ENCODE measurements around the gene IFNA2.

IFNA2 gene

DNA sequence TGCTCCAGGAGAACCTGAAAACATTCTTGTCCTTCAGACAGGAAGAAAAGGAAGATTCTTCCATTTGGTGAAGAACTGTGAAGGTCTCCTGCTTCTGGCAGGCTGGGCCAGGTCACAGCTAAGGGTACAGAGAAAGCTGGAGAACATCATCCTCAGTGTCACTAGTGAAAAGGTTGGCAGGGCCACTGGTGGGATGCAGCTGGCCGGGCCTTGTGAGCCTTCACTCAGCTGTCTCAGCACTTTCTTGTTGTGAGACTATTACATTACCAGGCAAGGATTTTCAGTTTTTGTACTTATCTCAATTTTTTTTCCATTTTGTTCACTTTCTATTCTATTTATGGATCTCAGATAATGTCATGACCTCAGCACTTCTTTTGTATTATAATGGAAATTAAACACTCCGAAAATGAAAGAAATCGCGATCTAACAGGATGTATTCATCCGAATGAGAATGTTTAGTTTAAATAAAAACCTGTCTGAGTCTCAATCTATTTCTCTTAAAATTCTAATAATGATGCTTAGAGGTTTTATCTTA, 13.8 kb upstream of the IFNA2 start:
- H3K4me1 ChIP-seq (ENCODE audit: low read length): 0 out of 2 replicates have a peak, but pooled peaks cover 3% of the 10 kb centered on the region
- no peaks in the 10 kb centered on the region for H3K36me3 ChIP-seq (replicated peaks; ENCODE audit: insufficient read depth, low read length)
- H4K20me1 ChIP-seq (ENCODE audit: insufficient read depth, low read length): no peaks in the 10 kb centered on the region
- H3K9ac ChIP-seq (ENCODE audit: low read length): no peak overlapping the region
- H3K4me2 ChIP-seq (ENCODE audit: low read depth, low read length): peak overlapping the region; percentile 9; the same call in 1 of the 2 replicates
- peak; percentile 61 for DNase-seq
- TF ChIP-seq EZH2 (optimal IDR thresholded peaks at IDR 0.05; ENCODE audit: low read depth, low read length): no peak
- no peak for TF ChIP-seq EZH2phosphoT487 (IDR thresholded peaks at IDR 0.05; ENCODE audit: low read length)
- TF ChIP-seq, protein P1, sequence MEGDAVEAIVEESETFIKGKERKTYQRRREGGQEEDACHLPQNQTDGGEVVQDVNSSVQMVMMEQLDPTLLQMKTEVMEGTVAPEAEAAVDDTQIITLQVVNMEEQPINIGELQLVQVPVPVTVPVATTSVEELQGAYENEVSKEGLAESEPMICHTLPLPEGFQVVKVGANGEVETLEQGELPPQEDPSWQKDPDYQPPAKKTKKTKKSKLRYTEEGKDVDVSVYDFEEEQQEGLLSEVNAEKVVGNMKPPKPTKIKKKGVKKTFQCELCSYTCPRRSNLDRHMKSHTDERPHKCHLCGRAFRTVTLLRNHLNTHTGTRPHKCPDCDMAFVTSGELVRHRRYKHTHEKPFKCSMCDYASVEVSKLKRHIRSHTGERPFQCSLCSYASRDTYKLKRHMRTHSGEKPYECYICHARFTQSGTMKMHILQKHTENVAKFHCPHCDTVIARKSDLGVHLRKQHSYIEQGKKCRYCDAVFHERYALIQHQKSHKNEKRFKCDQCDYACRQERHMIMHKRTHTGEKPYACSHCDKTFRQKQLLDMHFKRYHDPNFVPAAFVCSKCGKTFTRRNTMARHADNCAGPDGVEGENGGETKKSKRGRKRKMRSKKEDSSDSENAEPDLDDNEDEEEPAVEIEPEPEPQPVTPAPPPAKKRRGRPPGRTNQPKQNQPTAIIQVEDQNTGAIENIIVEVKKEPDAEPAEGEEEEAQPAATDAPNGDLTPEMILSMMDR (IDR thresholded peaks at IDR 0.05; ENCODE audit: low read length): no peak
- H2AFZ ChIP-seq (ENCODE audit: low read length): no peak overlapping the region
- H3K9me2 ChIP-seq (replicated peaks; ENCODE audit: insufficient read depth, low read length): no peaks in the 10 kb centered on the region
- no peak overlapping the region for H3K27ac ChIP-seq (ENCODE audit: low read length)
- H3K9me3 ChIP-seq (replicated peaks; ENCODE audit: insufficient read depth, low read length): no peaks in the 10 kb centered on the region
- H3F3A ChIP-seq (ENCODE audit: insufficient read depth, low read length): peaks cover 5% of the 10 kb centered on the region; the same call in 1 of the 2 replicates
- H3K27me3 ChIP-seq (replicated peaks; ENCODE audit: insufficient read depth, low read length): no peaks in the 10 kb centered on the region
- no peaks in the 10 kb centered on the region for H3K79me2 ChIP-seq (ENCODE audit: low read length)
- H3K4me3 ChIP-seq (ENCODE audit: low read length): no peak overlapping the region

DNA sequence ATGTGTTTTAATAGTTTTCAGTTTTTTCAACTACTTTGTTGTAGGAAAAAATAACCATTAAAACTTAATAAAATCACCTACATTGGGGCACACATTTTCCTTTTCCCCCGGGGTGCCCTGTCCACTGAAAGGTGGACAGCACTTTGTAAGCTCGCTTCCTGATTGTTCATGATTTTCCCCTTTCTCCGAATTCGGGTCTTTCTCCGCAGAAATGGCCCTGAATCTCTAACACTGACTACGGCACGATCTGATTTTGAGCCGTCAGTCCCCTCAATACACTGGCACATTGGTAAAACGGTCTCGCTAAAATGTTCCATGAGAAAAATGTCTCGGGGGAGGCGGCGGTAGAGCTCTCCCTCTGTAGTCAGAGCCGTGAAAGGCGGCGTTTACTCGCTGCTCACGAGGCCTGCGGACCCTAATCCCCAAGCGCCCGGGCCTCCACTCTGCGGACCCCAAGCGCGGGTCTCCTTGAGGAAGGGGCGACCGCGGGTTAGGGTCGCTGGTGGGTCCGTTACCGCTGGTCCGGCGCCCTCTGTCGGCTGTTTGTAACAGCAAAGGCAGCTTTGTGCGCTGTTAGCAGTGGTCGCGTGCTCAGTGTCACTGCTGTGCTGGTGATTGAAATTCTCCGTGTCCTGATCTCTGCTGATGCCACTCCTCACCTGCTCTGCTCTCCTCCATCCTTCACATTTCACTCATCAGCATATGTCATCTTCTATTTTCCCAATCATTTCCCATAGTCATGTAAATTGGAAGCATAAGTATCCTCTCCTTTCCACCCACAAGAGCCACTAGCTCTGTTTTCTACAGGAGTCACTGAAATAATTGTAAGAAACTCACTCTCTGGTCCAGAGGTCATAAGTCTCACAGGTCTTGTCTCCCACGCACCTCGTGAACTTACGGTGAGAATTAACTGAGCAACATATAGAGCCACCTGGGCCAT, 10.8 kb upstream of the IFNA2 start:
- DNase-seq: no peak
- Histone ChIP-seq H3K4me3 (ENCODE audit: low read length) (no peak overlapping the region), H4K20me1 (ENCODE audit: insufficient read depth, low read length) (no peaks in the 10 kb centered on the region), H3K27ac (ENCODE audit: low read length) (no peak overlapping the region), H3K9me2 (replicated peaks; ENCODE audit: insufficient read depth, low read length) (no peaks in the 10 kb centered on the region), H3K36me3 (replicated peaks; ENCODE audit: insufficient read depth, low read length) (no peaks in the 10 kb centered on the region), H3K9ac (ENCODE audit: low read length) (no peak overlapping the region), H3K27me3 (replicated peaks; ENCODE audit: insufficient read depth, low read length) (no peaks in the 10 kb centered on the region), H3F3A (ENCODE audit: insufficient read depth, low read length) (peaks cover 5% of the 10 kb centered on the region; the same call in 1 of the 2 replicates), H3K79me2 (ENCODE audit: low read length) (no peaks in the 10 kb centered on the region), H3K4me1 (ENCODE audit: low read length) (0 out of 2 replicates have a peak, but pooled peaks cover 3% of the 10 kb centered on the region), H2AFZ (ENCODE audit: low read length) (no peak overlapping the region), H3K9me3 (replicated peaks; ENCODE audit: insufficient read depth, low read length) (no peaks in the 10 kb centered on the region), H3K4me2 (ENCODE audit: low read depth, low read length) (no peak overlapping the region)
- TF ChIP-seq, protein P1 (IDR thresholded peaks at IDR 0.05; ENCODE audit: low read length): no peak
- TF ChIP-seq EZH2 (optimal IDR thresholded peaks at IDR 0.05; ENCODE audit: low read depth, low read length) (no peak), EZH2phosphoT487 (IDR thresholded peaks at IDR 0.05; ENCODE audit: low read length) (no peak)

- no peaks in the 10 kb centered on the region for H3F3A ChIP-seq (ENCODE audit: insufficient read depth, low read length)
- no peaks in the 10 kb centered on the region for H3K36me3 ChIP-seq (replicated peaks; ENCODE audit: insufficient read depth, low read length)
- H3K79me2 ChIP-seq (ENCODE audit: low read length): no peaks in the 10 kb centered on the region
- no peak for TF ChIP-seq EZH2 (optimal IDR thresholded peaks at IDR 0.05; ENCODE audit: low read depth, low read length)
- TF ChIP-seq, protein P1 (IDR thresholded peaks at IDR 0.05; ENCODE audit: low read length): peak; percentile 13; the same call in 1 of the 2 replicates
- no peak overlapping the region for H2AFZ ChIP-seq (ENCODE audit: low read length)
- H4K20me1 ChIP-seq (ENCODE audit: insufficient read depth, low read length): no peaks in the 10 kb centered on the region
- no peaks in the 10 kb centered on the region for H3K27me3 ChIP-seq (replicated peaks; ENCODE audit: insufficient read depth, low read length)
- no peaks in the 10 kb centered on the region for H3K9me3 ChIP-seq (replicated peaks; ENCODE audit: insufficient read depth, low read length)
- no peak overlapping the region for H3K4me3 ChIP-seq (ENCODE audit: low read length)
- H3K9me2 ChIP-seq (replicated peaks; ENCODE audit: insufficient read depth, low read length): no peaks in the 10 kb centered on the region
- H3K9ac ChIP-seq (ENCODE audit: low read length): no peak overlapping the region
- no peak overlapping the region for H3K4me2 ChIP-seq (ENCODE audit: low read depth, low read length)
- H3K27ac ChIP-seq (ENCODE audit: low read length): no peak overlapping the region
- DNase-seq: no peak
- H3K4me1 ChIP-seq (ENCODE audit: low read length): no peaks in the 10 kb centered on the region
Observed at GRCh38 chr9:21392270-21392669, 7.1 kb upstream of the IFNA2 start.

All from MM.1S (cell line).